HG03457 (cell line): Measurements from ENCODE around the gene NDUFAF8.
"Not testable (repeated sequence)": the region's sequence is repeated elsewhere in the genome, so short reads cannot be mapped to it uniquely, and the experiment has no call there.

ENCODE experiments used
- ATAC-seq: cut with Tn5 transposase; IDR thresholded peaks from one replicate; pipeline ENCODE4 v1.9.1; 2021; ENCODE audit warnings: moderate number of reproducible peaks; ENCODE audit not compliant: unreplicated experiment

The NDUFAF8 gene

DNA sequence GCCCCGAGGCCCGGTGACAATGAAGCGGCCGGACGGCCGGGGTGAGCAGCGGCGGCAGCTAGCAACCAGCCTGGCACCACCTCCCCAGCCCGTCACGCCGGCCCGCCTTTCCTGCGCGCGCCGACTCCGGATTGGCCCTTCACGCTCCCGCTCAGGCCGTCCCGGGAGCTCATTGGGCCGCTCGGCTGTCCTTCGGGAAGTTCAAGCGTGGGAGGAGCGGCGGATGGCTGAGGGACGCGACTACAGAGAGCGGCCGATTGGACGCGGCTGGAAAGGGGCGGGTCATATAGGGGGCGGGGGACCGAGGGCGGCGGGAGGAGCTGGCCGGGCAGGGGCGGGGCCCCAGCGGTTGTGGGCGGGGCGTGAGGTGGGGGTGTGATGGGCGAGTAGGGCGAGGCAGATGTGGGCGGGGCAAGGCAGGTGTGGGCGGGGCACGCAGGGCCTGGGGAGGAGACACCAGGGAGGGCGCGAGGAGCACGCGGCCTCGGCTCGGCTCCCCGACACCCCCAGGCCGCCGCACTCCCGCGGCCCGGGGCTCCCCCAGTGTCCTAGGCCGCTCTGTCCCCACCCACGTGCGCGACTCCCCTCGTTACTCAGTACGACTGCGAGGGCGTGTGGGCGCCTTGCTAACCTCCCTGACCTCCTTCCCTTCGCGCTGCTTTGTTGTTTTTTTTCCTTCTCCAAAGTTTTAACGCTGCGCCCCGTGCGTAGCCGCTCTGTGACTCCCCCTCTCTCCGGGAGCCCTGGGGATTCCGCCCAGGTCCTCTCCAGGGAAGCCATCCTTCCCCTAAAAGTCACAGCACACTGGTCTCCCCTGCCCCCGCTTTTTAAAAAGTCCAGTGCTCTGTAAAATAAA is 16.0 kb upstream of the NDUFAF8 start, which contains the start of gene CEP131:
Gene CEP131, minus strand, starts transcription at position 60 of the 856 bp plus-strand sequence. CDS start 2,909 bp downstream, outside the sequence.
- peak; percentile 91 for ATAC-seq

- no peak for ATAC-seq
Measured at GRCh38 chr17:81223762-81224130, 15.4 kb upstream of the NDUFAF8 start.

GRCh38 chr17:81227630-81228029 is 11.5 kb upstream of the NDUFAF8 start:
- ATAC-seq: not testable (repeated sequence)

DNA sequence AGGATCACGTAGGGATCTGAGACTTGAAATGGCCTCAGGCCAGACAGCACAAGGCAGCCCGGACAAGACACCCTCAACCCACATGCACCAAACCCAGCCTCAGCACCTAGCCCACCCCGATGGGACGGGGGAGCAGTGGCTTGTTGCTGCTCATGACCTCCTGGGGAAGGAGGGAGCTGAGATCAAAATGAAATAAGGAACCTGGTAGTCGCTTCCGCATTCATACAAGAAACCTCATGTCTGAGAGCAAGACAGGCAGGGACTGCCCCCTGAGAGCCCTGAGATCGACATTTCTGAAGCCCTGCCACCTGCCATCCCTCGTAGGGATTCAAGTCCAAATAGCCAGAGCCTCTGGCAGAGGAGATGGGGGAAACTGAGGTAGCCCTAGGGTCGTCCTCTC is 10.7 kb upstream of the NDUFAF8 start:
- no peak for ATAC-seq

DNA sequence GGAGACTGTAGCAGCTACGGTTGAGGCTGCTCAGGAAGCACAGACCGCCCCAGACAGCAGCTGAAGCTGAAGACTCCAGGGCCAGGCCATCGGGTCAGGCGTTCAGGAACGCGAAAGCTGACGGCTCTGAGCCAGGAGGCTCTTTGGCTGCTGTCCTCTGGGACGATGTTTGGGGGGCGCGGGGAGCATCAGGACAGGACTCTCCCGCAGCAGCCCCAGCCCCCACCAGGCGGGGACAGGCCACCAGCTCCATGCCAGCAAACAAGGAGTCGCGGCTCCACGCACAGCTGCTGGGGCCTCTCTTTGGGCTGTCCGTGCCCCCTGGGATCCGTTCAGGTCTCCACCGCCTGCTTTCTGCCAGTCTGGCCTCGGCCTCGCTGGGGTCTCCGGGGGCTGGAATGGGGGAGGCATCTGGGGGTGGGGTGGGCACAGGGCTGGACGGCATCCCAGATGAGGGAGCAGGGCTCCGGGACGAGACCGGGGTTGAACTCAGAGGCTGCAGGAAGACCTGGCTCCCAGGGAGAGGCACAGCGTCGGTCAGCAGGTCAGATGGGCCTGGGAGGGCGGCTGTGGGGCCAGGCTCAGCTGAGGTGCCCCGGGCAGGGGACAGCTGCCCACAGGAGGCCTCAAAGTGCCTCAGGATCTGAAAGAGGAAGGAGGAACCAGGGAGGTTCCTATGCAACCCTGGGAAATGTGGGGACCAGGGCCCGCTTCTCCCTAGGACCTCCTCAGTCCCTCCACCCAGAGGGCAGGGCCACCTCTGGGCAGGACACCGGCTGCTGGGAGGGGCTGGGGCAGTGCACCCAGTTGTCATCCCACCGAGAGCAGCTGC is 10.1 kb upstream of the NDUFAF8 start:
- no peak for ATAC-seq

GRCh38 chr17:81229666-81229920 is 9.5 kb upstream of the NDUFAF8 start:
- no peak for ATAC-seq

GRCh38 chr17:81230043-81230820 is 8.9 kb upstream of the NDUFAF8 start:
- no peak for ATAC-seq

- ATAC-seq: no peak
Measured at GRCh38 chr17:81231121-81231645, 7.9 kb upstream of the NDUFAF8 start.

DNA sequence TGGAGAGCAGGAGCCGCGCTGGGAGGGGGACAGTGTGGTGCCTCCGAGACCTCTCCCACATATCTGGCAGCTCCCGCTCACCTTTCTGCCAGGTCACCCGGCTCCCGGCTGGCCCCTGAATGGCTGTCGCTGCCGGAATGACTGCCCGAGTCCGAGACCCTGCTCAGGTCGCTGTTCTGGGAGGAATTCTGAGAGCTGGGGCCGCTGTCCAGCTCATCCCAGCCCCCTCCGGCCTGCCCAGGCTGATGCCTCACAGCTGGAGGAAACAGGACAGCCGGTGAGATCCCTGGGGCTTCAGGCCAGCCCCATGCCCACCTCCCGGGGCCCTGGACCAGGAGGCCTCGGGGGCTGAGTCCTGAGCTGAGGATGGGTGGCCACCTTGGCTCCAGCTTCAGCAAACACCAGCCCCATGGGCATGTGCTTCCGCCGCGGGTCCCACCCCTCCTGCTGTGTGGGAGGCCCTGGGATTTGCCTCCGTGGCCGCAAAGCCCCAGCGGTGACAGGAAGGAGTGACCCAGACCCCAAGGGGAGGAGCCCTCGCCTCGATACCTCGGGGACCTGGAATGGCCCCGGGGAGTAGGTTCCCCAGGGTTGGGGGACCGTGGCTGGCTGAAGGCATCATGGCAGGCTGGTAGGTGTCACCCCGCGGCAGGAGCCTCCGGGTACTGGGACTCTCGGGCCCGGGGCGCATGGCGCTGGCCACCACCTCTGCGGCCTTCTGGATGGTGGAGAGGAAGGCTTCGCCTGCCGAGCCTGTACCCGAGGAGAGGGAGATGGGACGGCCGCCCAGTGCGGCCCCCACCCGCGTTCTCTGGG is 7.1 kb upstream of the NDUFAF8 start:
- ATAC-seq: no peak

DNA sequence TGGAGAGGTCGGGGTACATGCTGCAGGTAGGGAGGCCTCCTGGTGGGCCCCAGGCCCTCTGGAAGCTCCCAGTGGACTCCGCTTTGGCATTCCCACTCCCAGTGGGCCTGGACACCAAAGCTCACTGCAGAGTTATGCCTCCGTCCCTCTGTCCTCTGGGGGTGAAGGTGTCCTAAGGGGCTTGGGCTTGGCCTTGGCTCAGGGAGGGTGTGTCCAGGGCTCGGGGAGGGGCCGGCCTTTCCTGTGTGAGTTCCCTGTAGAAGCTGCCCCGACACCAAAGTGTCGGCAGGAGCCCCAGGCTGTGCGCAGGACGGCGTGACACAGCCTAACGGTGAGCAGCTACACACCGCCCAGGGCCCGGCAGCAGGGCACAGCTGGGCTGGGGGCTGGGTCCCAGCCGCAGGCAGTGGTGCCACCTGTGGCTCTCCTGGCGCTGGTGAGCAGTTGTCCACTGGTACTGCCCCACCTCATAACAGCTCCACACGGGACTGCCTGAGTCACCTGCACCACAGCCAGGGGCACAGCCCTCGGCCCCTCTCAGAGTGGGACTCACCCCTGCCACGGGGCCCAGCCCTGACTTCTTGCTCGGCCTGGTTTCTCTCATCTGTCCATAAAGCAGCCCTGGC is 6.4 kb upstream of the NDUFAF8 start:
- ATAC-seq: no peak

DNA sequence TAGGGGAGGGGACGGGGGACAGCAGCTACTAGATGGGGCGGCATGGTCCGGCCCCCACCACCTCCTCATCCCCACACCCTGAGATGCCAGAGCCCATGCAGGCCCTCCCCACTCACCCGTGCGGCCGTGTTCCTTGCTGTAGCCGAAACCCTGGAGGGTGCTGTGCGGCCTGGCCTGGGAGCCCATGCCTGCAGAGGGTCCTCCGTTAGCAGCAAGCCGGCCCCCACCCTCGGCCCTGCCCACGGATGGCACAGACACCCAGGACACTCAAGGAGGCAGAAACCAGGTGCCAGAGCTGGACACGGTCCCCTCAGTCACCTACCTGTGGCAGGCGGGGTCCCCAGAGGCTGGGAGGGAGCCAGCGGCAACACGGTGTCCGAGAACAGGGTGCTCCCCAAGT is 5.8 kb upstream of the NDUFAF8 start:
- no peak for ATAC-seq

DNA sequence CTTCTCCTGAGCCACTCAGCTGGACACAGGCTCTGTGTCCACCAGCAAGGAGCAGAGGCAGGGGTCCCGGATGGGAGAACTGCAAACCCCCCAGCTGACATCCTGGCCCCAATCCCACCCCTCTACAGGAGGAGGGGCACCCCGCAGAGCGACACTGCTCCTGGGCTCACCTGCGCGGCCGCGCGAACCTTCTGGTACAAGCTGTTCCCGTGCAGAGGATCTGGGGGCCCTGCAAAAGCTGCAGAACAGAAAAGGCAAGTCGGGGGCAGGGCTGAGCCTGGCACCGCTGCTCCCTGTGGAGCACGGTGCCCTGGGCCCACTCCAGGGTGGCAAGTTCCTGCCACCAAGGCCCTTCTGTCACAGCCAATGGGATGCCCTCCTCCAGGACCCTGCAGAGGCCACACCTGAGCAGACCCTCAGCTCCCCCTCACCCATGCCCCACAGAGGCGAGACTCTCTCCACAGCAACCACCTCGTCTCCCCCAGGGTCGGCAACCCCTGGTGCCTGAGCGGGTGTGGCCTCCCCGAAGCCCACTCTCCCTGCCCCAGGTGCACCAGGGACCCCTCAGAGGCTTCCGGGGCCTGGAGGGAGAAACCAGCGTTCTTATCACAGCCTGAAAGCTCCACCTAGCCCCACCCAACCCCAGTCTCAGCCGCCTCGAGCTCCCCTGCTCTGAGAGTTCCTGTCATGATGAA is 5.2 kb upstream of the NDUFAF8 start:
- no peak for ATAC-seq

DNA sequence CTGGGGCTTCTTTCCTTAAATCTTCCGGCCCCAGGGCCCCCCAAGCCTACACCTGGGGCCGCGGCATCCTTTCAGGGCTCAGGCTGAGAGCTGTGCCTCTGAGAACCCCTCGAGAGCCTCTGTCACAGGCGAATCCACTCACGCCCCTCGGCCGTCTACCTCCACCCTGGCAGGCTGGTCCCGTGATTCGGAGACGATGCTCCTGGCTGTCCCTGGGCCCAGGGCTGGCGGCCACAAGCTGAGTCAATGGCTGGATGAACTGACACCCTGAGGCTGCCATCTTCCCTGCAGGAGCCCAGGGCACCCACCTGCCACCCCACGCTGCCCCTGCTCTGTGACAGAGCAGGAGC is 4.6 kb upstream of the NDUFAF8 start:
- no peak for ATAC-seq

DNA sequence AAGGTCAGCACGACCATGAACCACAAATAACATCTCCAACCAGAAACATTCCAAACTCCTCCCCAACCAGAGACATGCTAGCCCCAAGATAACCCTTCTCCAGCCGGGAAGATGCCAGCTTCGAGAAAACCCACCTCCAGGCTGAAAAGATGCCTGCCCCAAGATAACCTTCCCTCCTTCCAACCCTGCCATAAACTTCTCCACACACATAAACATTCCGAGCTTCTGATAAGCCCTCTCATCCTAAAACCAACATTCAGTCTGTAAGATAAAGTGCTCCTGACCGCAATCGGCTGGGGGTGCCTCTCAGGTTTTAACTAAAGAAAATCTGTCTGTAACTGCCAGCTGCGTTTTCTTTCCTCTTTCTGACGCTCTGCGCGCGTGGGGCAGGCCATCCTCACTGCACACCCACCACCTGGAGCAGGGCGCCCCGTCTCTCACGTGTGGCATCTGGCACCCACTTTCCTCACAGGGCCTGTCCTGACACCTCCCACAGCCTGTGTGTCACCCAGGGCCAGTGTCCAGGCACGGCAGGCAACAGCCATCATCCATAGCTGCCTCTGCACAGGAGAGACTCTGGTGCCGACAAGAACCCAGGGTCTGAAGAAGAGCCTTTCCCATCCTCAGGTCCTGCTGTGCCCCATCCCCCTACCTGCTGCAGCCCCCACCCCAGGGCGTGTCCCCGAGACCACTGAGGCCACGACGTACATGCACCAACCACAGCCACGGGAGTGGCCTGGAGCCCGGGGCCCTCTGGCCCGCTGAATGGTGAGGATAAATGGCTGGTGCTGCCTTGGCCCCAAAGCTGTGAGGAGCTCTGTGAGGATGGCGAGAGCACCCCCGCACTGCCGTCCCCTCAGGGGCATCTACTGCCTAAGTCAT is 3.9 kb upstream of the NDUFAF8 start:
- no peak for ATAC-seq

DNA sequence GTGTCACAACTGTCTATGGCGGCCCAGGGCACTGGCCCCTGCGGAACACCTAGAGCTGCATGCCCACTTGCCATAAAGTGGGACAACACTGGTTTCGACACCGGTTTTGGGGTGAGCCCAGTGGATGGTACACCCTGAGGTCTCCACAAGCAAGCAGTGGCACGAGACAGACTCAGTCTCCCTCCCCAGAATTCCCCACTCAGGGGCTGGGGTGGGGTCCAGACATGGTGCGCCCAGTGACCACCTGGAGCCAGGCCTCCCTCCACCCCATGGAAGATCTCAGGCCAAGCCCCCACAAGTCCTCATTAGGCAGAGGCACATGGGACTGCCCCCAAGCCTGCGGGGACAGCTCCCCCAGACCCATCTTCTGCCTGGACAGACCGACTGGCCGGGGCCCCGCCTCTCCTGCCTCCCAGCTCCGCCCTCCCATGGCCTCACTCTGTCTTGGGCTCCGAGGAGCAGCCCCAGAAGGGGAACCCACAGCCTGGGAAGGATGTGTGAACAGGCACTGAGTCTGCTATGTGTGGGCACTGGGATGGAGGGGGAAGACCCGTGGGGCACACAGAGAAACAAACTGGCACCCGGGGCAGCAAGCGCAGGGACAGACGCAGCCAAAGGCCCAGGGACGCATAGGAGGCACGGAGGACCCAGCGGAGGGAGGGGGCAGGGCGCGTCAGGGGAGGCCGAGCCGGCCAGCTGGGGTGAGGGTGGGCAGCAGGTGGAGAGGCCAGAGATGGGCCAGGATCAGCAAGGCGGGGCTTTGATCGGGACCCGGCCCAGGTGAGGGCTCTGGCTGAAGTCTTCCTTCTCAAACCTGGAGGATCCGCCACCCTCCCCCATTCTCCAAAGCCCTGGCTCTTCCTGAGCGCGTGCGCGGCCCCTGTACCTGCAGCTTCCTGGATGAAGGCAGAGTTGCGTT is 3.0 kb upstream of the NDUFAF8 start:
- ATAC-seq: no peak

GRCh38 chr17:81236784-81237183 is 2.3 kb upstream of the NDUFAF8 start:
- no peak for ATAC-seq
